WERI-Rb-1 (cell line): ENCODE measurements around the gene TCF3.
A peak's percentile ranks its signal among the peaks of the same experiment; 100 is the strongest.
"Not testable (repeated sequence)": the region's sequence is repeated elsewhere in the genome, so short reads cannot be mapped to it uniquely, and the experiment has no call there.

Experiments
- DNase-seq: peaks from one replicate; pipeline ENCODE4 v3.0.0-alpha.2; 2020
- H3K27ac ChIP-seq: fragments of 250-450 bp; sonication (Bioruptor Pico); 2 replicates; pipeline ENCODE4 v1.5.1; 2020; ENCODE audit warnings: mild to moderate bottlenecking, moderate library complexity
- H3K27me3 ChIP-seq: fragments of 250-450 bp; sonication (Bioruptor Pico); 2 replicates; pipeline ENCODE4 v1.5.1; 2021; ENCODE audit warnings: mild to moderate bottlenecking, low read depth, moderate library complexity; ENCODE audit not compliant: insufficient read depth, severe bottlenecking
- H3K36me3 ChIP-seq: fragments of 250-450 bp; sonication (Bioruptor Pico); 2 replicates; pipeline ENCODE4 v1.5.1; 2020; ENCODE audit warnings: mild to moderate bottlenecking, moderate library complexity
- H3K4me3 ChIP-seq: 2 replicates; pipeline ENCODE4 v1.5.1; 2011; ENCODE audit warnings: low read depth, mild to moderate bottlenecking, control low read depth, low read length
- H3K9me3 ChIP-seq: fragments of 250-450 bp; sonication (Bioruptor Pico); 2 replicates; pipeline ENCODE4 v1.5.1; 2021; ENCODE audit warnings: mild to moderate bottlenecking, moderate library complexity; ENCODE audit not compliant: severe bottlenecking
- TF ChIP-seq, protein P1 (sequence below): IDR thresholded peaks from 2 replicates; pipeline ENCODE4 v1.5.1; 2011; ENCODE audit warnings: low read depth, mild to moderate bottlenecking, control low read depth, inconsistent platforms, low read length

Gene TCF3

GRCh38 chr19:1668486-1669270, 16.3 kb upstream of the TCF3 start:
- H3K9me3 ChIP-seq = no peaks in the 10 kb centered on the region
- DNase-seq = peak; percentile 60
- peak overlapping the region; percentile 62 for H3K27ac ChIP-seq
- TF ChIP-seq, protein P1, sequence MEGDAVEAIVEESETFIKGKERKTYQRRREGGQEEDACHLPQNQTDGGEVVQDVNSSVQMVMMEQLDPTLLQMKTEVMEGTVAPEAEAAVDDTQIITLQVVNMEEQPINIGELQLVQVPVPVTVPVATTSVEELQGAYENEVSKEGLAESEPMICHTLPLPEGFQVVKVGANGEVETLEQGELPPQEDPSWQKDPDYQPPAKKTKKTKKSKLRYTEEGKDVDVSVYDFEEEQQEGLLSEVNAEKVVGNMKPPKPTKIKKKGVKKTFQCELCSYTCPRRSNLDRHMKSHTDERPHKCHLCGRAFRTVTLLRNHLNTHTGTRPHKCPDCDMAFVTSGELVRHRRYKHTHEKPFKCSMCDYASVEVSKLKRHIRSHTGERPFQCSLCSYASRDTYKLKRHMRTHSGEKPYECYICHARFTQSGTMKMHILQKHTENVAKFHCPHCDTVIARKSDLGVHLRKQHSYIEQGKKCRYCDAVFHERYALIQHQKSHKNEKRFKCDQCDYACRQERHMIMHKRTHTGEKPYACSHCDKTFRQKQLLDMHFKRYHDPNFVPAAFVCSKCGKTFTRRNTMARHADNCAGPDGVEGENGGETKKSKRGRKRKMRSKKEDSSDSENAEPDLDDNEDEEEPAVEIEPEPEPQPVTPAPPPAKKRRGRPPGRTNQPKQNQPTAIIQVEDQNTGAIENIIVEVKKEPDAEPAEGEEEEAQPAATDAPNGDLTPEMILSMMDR = no peak
- H3K27me3 ChIP-seq = no peaks in the 10 kb centered on the region
- H3K36me3 ChIP-seq = no peaks in the 10 kb centered on the region
- H3K4me3 ChIP-seq = no peak overlapping the region; the same call in 1 of the 2 replicates

DNA sequence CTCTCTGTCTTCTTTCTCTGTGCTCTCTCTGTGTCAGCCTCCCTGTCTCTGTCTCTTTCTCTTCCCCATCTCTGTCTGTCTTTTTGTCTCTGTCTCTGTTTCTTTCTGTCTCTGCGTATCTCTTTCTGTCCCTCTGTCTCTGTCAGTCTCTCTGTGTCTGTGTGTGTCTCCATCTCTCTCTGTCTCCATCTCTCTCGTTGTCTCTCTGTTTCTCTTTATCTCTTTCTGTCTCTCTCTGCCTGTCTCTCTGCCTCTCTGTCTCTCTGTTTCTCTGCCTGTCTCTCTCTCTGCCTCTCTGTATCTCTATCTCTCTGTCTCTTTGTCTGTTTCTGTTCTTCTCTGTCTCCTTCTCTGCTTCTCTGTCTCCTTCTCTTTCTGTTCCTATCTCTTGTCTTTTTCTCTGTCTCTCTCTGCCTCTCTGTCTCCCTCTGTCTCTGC, 15.7 kb upstream of the TCF3 start:
- H3K27me3 ChIP-seq = no peaks in the 10 kb centered on the region
- peak overlapping the region; percentile 62 for H3K27ac ChIP-seq
- no peaks in the 10 kb centered on the region for H3K36me3 ChIP-seq
- no peaks in the 10 kb centered on the region for H3K9me3 ChIP-seq
- TF ChIP-seq, protein P1 = no peak
- DNase-seq = no peak
- no peak overlapping the region for H3K4me3 ChIP-seq

GRCh38 chr19:1665565-1666047, 13.2 kb upstream of the TCF3 start:
- peak; percentile 75 for DNase-seq
- TF ChIP-seq, protein P1 = 0 out of 2 replicates have a peak, but pooled peaks have one; percentile 5
- Histone ChIP-seq H3K27ac (peak overlapping the region; percentile 65), H3K36me3 (no peaks in the 10 kb centered on the region), H3K9me3 (no peaks in the 10 kb centered on the region), H3K27me3 (no peaks in the 10 kb centered on the region), H3K4me3 (no peak overlapping the region)

DNA sequence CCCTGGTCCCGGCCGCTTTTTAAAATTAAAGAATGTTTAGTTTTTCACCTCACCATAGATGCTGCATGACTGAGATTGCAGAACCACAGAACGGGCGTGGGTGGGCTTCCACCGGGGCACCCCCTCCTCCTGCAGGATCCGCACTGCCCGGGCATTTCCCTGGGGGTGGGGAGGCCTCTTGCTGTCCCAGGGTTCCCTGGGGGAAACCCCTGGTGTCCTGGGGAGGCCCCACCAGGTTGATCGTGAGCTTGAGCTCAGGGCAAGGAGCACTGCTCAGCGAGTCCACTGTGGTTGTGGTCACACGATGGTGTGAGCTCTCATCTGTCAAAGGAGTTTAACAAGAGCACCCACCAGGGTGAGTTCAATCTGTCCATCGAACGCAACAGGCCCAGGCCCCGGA, 11.4 kb upstream of the TCF3 start:
- peak; percentile 5 for DNase-seq
- Histone ChIP-seq H3K27me3 (no peaks in the 10 kb centered on the region), H3K9me3 (no peaks in the 10 kb centered on the region), H3K36me3 (no peaks in the 10 kb centered on the region), H3K4me3 (no peak overlapping the region), H3K27ac (no peak overlapping the region)
- TF ChIP-seq, protein P1 = no peak

GRCh38 chr19:1663227-1663626, 10.8 kb upstream of the TCF3 start:
- not testable (repeated sequence) for H3K27me3 ChIP-seq, H3K9me3 ChIP-seq, H3K27ac ChIP-seq, H3K36me3 ChIP-seq, DNase-seq, H3K4me3 ChIP-seq

DNA sequence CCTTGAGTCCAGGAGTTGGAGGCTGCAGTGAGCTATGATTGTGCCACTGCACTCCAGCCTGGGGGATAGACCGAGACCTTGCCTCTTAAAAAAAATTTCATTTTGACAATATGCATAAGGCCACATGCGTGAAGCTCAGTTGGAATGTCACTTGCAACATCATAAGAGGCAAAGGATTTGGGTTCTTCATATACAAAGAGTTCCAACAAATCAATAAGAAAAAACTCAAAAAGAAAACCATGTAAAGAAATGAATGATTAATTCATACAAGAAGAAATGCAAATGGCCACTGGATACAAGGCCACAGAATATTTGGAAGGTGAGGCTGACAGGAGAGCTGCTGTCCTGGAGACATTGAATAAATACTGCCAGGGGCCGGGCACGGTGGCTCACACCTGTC, 9.6 kb upstream of the TCF3 start:
- H3K36me3 ChIP-seq = no peaks in the 10 kb centered on the region
- H3K27me3 ChIP-seq = no peaks in the 10 kb centered on the region
- no peaks in the 10 kb centered on the region for H3K9me3 ChIP-seq
- H3K4me3 ChIP-seq = no peak overlapping the region
- TF ChIP-seq, protein P1 = no peak
- no peak for DNase-seq
- no peak overlapping the region for H3K27ac ChIP-seq
